NT2/D1 (cell line): Measurements from ENCODE around the gene GLS2.

ENCODE experiments used
- DNase-seq: peaks from one replicate; pipeline ENCODE4 v3.0.0-alpha.2; 2011; ENCODE audit warnings: low read depth, low spot score
- H3K27me3 ChIP-seq: 2 replicates; pipeline ENCODE4 v1.6.0; 2011; ENCODE audit warnings: mild to moderate bottlenecking; ENCODE audit not compliant: insufficient read length, insufficient read depth
- H3K36me3 ChIP-seq: 2 replicates; pipeline ENCODE4 v1.6.1; 2011; ENCODE audit warnings: mild to moderate bottlenecking, low read length, mixed read lengths; ENCODE audit not compliant: insufficient read depth, insufficient read length
- H3K4me1 ChIP-seq: 2 replicates; pipeline ENCODE4 v1.5.1; 2011; ENCODE audit not compliant: insufficient read depth, insufficient read length
- H3K4me3 ChIP-seq: 2 replicates; pipeline ENCODE4 v1.5.1; 2011; ENCODE audit warnings: low read depth; ENCODE audit not compliant: insufficient read length
- H3K9ac ChIP-seq: 2 replicates; pipeline ENCODE4 v1.6.0; 2011; ENCODE audit warnings: low read depth; ENCODE audit not compliant: insufficient read length
- H3K9me3 ChIP-seq: 2 replicates; pipeline ENCODE4 v1.5.1; 2011; ENCODE audit warnings: mild to moderate bottlenecking, low read length; ENCODE audit not compliant: insufficient read depth
- SUZ12 ChIP-seq: IDR thresholded peaks from 2 replicates; pipeline ENCODE4 v1.6.1; 2011; ENCODE audit not compliant: insufficient read length, insufficient read depth; ENCODE audit errors: extremely low read depth
- YY1 ChIP-seq: IDR thresholded peaks from 2 replicates; pipeline ENCODE4 v1.6.1; 2011; ENCODE audit not compliant: insufficient read length, insufficient read depth
- ZNF274 ChIP-seq: IDR thresholded peaks from 2 replicates; pipeline ENCODE4 v1.6.1; 2011; ENCODE audit warnings: mild to moderate bottlenecking, low read depth, low read length

Gene GLS2

GRCh38 chr12:56488041-56488955 lies at the start of gene GLS2:
Gene GLS2, minus strand, starts transcription at chr12:56488161. Its CDS starts 43 bp downstream, at chr12:56488118.
- peak within 1 kb of the TSS; percentile 74 for H3K9ac ChIP-seq
- H3K9me3 ChIP-seq = peaks cover 16% of the 10 kb centered on the region; the same call in 1 of the 2 replicates
- H3K4me1 ChIP-seq = peaks cover 6% of the 10 kb centered on the region
- no peaks in the 10 kb centered on the region for H3K36me3 ChIP-seq
- DNase-seq = peak; percentile 65
- peaks cover 58% of the 10 kb centered on the region for H3K27me3 ChIP-seq
- peak within 1 kb of the TSS; percentile 73 for H3K4me3 ChIP-seq
- TF ChIP-seq SUZ12 = no peak
- TF ChIP-seq YY1 = no peak
- no peak for TF ChIP-seq ZNF274

GRCh38 chr12:56537546-56537945 lies 49.6 kb upstream of the GLS2 start:
- Histone ChIP-seq H3K4me3 (no peak overlapping the region), H3K27me3 (no peaks in the 10 kb centered on the region), H3K9me3 (no peaks in the 10 kb centered on the region), H3K9ac (no peak overlapping the region), H3K4me1 (no peaks in the 10 kb centered on the region), H3K36me3 (peaks cover 8% of the 10 kb centered on the region)
- TF ChIP-seq SUZ12 (no peak), ZNF274 (no peak), YY1 (no peak)
- no peak for DNase-seq

GRCh38 chr12:56530390-56531055 lies 42.6 kb upstream of the GLS2 start:
- Histone ChIP-seq H3K4me1 (no peaks in the 10 kb centered on the region), H3K27me3 (no peaks in the 10 kb centered on the region), H3K36me3 (peaks cover 17% of the 10 kb centered on the region), H3K9ac (no peak overlapping the region), H3K9me3 (no peaks in the 10 kb centered on the region), H3K4me3 (no peak overlapping the region)
- TF ChIP-seq ZNF274 (no peak), YY1 (no peak), SUZ12 (no peak)
- DNase-seq = no peak

- H3K36me3 ChIP-seq = peaks cover 17% of the 10 kb centered on the region
- no peak overlapping the region for H3K4me3 ChIP-seq
- no peaks in the 10 kb centered on the region for H3K9me3 ChIP-seq
- no peaks in the 10 kb centered on the region for H3K4me1 ChIP-seq
- no peak for DNase-seq
- no peak overlapping the region for H3K9ac ChIP-seq
- TF ChIP-seq YY1 (no peak), SUZ12 (no peak), ZNF274 (no peak)
- H3K27me3 ChIP-seq = no peaks in the 10 kb centered on the region
Measured at GRCh38 chr12:56529656-56530055, 41.7 kb upstream of the GLS2 start.

GRCh38 chr12:56528846-56529245 lies 40.9 kb upstream of the GLS2 start:
- Histone ChIP-seq H3K27me3 (no peaks in the 10 kb centered on the region), H3K4me1 (no peaks in the 10 kb centered on the region), H3K9ac (no peak overlapping the region), H3K9me3 (no peaks in the 10 kb centered on the region), H3K36me3 (peaks cover 17% of the 10 kb centered on the region), H3K4me3 (no peak overlapping the region)
- DNase-seq = no peak
- TF ChIP-seq YY1 (no peak), ZNF274 (no peak)

GRCh38 chr12:56522411-56523193 lies 34.6 kb upstream of the GLS2 start:
- Histone ChIP-seq H3K9me3 (no peaks in the 10 kb centered on the region), H3K4me1 (no peaks in the 10 kb centered on the region), H3K9ac (peak overlapping the region; percentile 78), H3K4me3 (peak overlapping the region; percentile 33), H3K36me3 (no peaks in the 10 kb centered on the region), H3K27me3 (no peaks in the 10 kb centered on the region)
- no peak for DNase-seq
- TF ChIP-seq SUZ12 = no peak
- TF ChIP-seq YY1 = no peak
- TF ChIP-seq ZNF274 = no peak
